BE2C (cell line): Measurements from ENCODE around the gene TRAM2.

ENCODE experiments used
- DNase-seq: peaks from one replicate; pipeline ENCODE4 v3.0.0-alpha.2; 2020
- H3K27me3 ChIP-seq: fragments of 250-450 bp; sonication (Bioruptor Pico); 2 replicates; pipeline ENCODE4 v1.5.1; 2020; ENCODE audit warnings: mild to moderate bottlenecking
- H3K36me3 ChIP-seq: fragments of 250-450 bp; sonication (Bioruptor Pico); 2 replicates; pipeline ENCODE4 v1.5.1; 2020; ENCODE audit warnings: mild to moderate bottlenecking
- H3K4me1 ChIP-seq: fragments of 250-450 bp; sonication (Bioruptor Pico); 2 replicates; pipeline ENCODE4 v1.5.1; 2020
- H3K4me3 ChIP-seq: 2 replicates; pipeline ENCODE4 v1.5.1; 2011; ENCODE audit warnings: low read depth, low read length
- H3K9me3 ChIP-seq: fragments of 250-450 bp; sonication (Bioruptor Pico); 2 replicates; pipeline ENCODE4 v1.5.1; 2020
- CTCF ChIP-seq: IDR thresholded peaks from 2 replicates; pipeline ENCODE4 v1.5.1; 2012; ENCODE audit warnings: mild to moderate bottlenecking, low read depth, low read length

TRAM2 gene

GRCh38 chr6:52553158-52553557, 23.7 kb downstream of the TRAM2 start:
- peaks cover 33% of the 10 kb centered on the region for H3K4me1 ChIP-seq
- no peaks in the 10 kb centered on the region for H3K27me3 ChIP-seq
- TF ChIP-seq CTCF: no peak
- H3K9me3 ChIP-seq: no peaks in the 10 kb centered on the region
- no peak overlapping the region for H3K4me3 ChIP-seq
- no peaks in the 10 kb centered on the region for H3K36me3 ChIP-seq
- no peak for DNase-seq

- no peak for TF ChIP-seq CTCF
- Histone ChIP-seq H3K9me3 (no peaks in the 10 kb centered on the region), H3K4me1 (peaks cover 40% of the 10 kb centered on the region), H3K36me3 (no peaks in the 10 kb centered on the region), H3K4me3 (no peak overlapping the region), H3K27me3 (no peaks in the 10 kb centered on the region)
- no peak for DNase-seq
These were observed 24.6 kb downstream of the TRAM2 start for GRCh38 chr6:52552278-52552643.

GRCh38 chr6:52551483-52552277, 25.2 kb downstream of the TRAM2 start:
- Histone ChIP-seq H3K36me3 (no peaks in the 10 kb centered on the region), H3K9me3 (no peaks in the 10 kb centered on the region), H3K27me3 (no peaks in the 10 kb centered on the region), H3K4me3 (peak overlapping the region; percentile 26), H3K4me1 (peaks cover 46% of the 10 kb centered on the region)
- TF ChIP-seq CTCF: peak; percentile 15; the same call in 1 of the 2 replicates
- DNase-seq: peak; percentile 68

- no peak for TF ChIP-seq CTCF
- H3K4me3 ChIP-seq: no peak overlapping the region
- H3K27me3 ChIP-seq: no peaks in the 10 kb centered on the region
- no peaks in the 10 kb centered on the region for H3K9me3 ChIP-seq
- no peaks in the 10 kb centered on the region for H3K36me3 ChIP-seq
- DNase-seq: no peak
- H3K4me1 ChIP-seq: peaks cover 46% of the 10 kb centered on the region
These were observed 26.0 kb downstream of the TRAM2 start for GRCh38 chr6:52550870-52551269.

GRCh38 chr6:52550014-52550575, 26.8 kb downstream of the TRAM2 start:
- Histone ChIP-seq H3K9me3 (no peaks in the 10 kb centered on the region), H3K4me3 (no peak overlapping the region), H3K27me3 (no peaks in the 10 kb centered on the region), H3K36me3 (no peaks in the 10 kb centered on the region), H3K4me1 (peaks cover 46% of the 10 kb centered on the region)
- DNase-seq: no peak
- no peak for TF ChIP-seq CTCF

- DNase-seq: no peak
- TF ChIP-seq CTCF: no peak
- Histone ChIP-seq H3K27me3 (no peaks in the 10 kb centered on the region), H3K9me3 (no peaks in the 10 kb centered on the region), H3K4me3 (no peak overlapping the region), H3K4me1 (peaks cover 46% of the 10 kb centered on the region), H3K36me3 (no peaks in the 10 kb centered on the region)
These were observed 27.4 kb downstream of the TRAM2 start for GRCh38 chr6:52549428-52549827.
